Spinal cord (tissue), 10 donors: Measurements from ENCODE around the gene ARFGAP2. TPM values are rescaled to one million over a fixed set of nuclear protein-coding genes. Genes with fewer than 3 reads are reported as not detected.
"Not testable (repeated sequence)": the region's sequence is repeated elsewhere in the genome, so short reads cannot be mapped to it uniquely, and the experiment has no call there.

ENCODE experiments used
- DNase-seq, 6 donors: peaks; one replicate each; pipeline versions ENCODE4 v3.0.0 to v3.0.0-alpha.2; 2013 to 2015; ENCODE audit warnings: low spot score in 6 of 6, low read depth in 4 of 6
- H3K27ac ChIP-seq: one replicate; pipeline ENCODE4 v1.5.1; 2013; ENCODE audit warnings: low read depth, low read length, control low read depth
- H3K27me3 ChIP-seq: one replicate; pipeline ENCODE4 v1.6.1; 2013; ENCODE audit warnings: low read length; ENCODE audit not compliant: control insufficient read depth, insufficient read depth
- H3K36me3 ChIP-seq: one replicate; pipeline ENCODE4 v1.6.1; 2013; ENCODE audit warnings: low read length; ENCODE audit not compliant: control insufficient read depth, insufficient read depth
- H3K4me1 ChIP-seq: one replicate; pipeline ENCODE4 v1.6.1; 2013; ENCODE audit warnings: low read length; ENCODE audit not compliant: control insufficient read depth, insufficient read depth
- H3K4me3 ChIP-seq: one replicate; pipeline ENCODE4 v1.5.1; 2013; ENCODE audit warnings: low read depth, low read length, control low read depth
- H3K9me3 ChIP-seq: one replicate; pipeline ENCODE4 v1.6.1; 2013; ENCODE audit warnings: low read length; ENCODE audit not compliant: control insufficient read depth, insufficient read depth
- WGBS: methylation state at CpG from one replicate; pipeline ENCODE4 v1.1.5; 2013; ENCODE audit warnings: missing lambda C conversion rate; ENCODE audit not compliant: insufficient coverage; 5-methylcytosine and 5-hydroxymethylcytosine counted together
- polyA plus RNA-seq, 2 donors: library from polyadenylated mRNA; unstranded; fragments of 120-200 nt; gene quantifications; one replicate each; pipeline ENCODE4 v1.2.1, GENCODE V29; 2013; ENCODE audit not compliant: insufficient read length in 2 of 2
- small RNA-seq: library from RNA; depleted of rRNA; stranded (forward); fragments of <200 nt; gene quantifications from one replicate; pipeline ENCODE3, GENCODE V24; 2014; ENCODE audit warnings: low replicate concordance
- total RNA-seq, 2 donors: library from RNA; depleted of rRNA in 1 of 2; stranded (reverse); fragments of 120-200 nt in 1 of 2; fragments of >200 nt in 1 of 2; gene quantifications; one replicate each; pipeline versions ENCODE4 v1.2.3 to v1.2.4, GENCODE V29; 2013 to 2014
- donor health status: healthy.

ARFGAP2 gene
- total and polyA plus RNA-seq, 4 donors, result 82.7 to 96.5 (median 91.9) TPM

DNA sequence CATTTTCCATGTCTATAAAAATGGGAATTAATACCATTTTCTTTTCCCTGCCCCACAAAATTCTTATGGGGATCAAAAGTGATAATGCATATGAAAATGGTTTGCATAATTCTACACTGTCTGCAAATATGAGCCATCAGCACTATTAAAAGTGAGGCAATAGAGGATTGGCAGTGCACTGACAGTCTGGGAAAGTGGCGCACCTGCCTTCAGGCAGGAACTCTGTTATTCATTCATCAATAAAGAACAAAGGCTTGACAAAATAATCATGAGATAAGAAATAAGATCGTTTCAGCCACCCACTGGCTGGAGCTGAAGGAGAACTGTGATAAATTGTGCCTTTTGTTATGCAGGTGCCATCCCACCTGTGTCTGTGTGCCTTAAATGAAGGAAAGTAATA lies 49.5 kb downstream of the ARFGAP2 start:
- Histone ChIP-seq H3K9me3 (no peaks in the 10 kb centered on the region), H3K4me1 (no peaks in the 10 kb centered on the region), H3K36me3 (no peaks in the 10 kb centered on the region), H3K27ac (no peak overlapping the region), H3K27me3 (no peaks in the 10 kb centered on the region), H3K4me3 (no peak overlapping the region)
- no peak for DNase-seq
- WGBS, result no CpG with 5 or more reads among the region's 2 CpGs

DNA sequence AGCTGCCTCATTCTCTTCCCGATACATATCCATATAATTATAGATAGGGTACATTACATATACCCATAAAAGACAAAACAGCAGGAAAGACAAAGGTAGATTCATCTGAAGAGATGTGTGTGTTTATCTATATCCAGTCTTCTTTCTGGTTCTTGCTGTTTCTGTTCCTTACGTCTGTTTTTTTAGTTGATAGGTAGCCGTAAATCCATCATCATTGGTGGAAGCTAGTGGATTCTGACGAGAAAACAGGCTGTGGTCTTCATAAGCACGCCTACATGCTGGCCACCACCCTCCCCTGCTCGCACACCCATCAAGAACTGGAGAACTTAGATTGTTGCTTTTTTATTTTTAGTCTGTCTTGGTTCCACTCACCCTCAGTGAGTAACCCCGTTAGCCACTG lies 51.6 kb downstream of the ARFGAP2 start:
- H3K27ac ChIP-seq, result no peak overlapping the region
- H3K4me3 ChIP-seq, result no peak overlapping the region
- no peak for DNase-seq
- H3K27me3 ChIP-seq, result no peaks in the 10 kb centered on the region
- no peaks in the 10 kb centered on the region for H3K9me3 ChIP-seq
- WGBS, result no CpG with 5 or more reads among the region's 7 CpGs
- H3K36me3 ChIP-seq, result no peaks in the 10 kb centered on the region
- H3K4me1 ChIP-seq, result no peaks in the 10 kb centered on the region

- H3K4me1 ChIP-seq, result no peaks in the 10 kb centered on the region
- no CpG with 5 or more reads among the region's 1 CpG for WGBS
- no peaks in the 10 kb centered on the region for H3K27me3 ChIP-seq
- H3K27ac ChIP-seq, result no peak overlapping the region
- H3K4me3 ChIP-seq, result no peak overlapping the region
- H3K9me3 ChIP-seq, result no peaks in the 10 kb centered on the region
- DNase-seq, result no peak
- H3K36me3 ChIP-seq, result no peaks in the 10 kb centered on the region
These were observed 52.0 kb downstream of the ARFGAP2 start for GRCh38 chr11:47124675-47125074.

- DNase-seq, result no peak
- Histone ChIP-seq H3K27me3 (no peaks in the 10 kb centered on the region), H3K9me3 (no peaks in the 10 kb centered on the region), H3K4me3 (no peak overlapping the region), H3K27ac (no peak overlapping the region), H3K36me3 (no peaks in the 10 kb centered on the region), H3K4me1 (peaks cover 4% of the 10 kb centered on the region)
- 79% methylated on average over 2 of the region's 2 CpGs for WGBS
These were observed 53.6 kb downstream of the ARFGAP2 start for GRCh38 chr11:47123094-47123493.

DNA sequence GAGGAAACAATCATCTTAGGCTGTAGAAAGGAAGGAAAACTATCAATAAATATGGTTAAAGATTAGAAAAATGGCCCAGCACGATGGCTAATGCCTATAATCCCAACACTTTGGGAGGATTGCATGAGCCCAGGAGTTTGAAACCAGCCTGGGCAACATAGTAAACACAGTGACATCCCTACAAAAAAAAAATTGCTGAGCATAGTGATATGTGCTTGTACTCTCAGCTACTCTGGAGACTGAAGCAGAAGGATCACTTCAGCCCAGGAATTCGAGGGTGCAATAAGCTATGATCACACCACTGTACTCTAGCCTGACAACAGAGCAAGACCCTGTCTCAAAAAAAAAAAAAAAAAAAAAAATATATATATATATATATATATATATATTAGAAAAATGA lies 54.9 kb downstream of the ARFGAP2 start:
- no CpG with 5 or more reads among the region's 2 CpGs for WGBS
- no peak for DNase-seq
- Histone ChIP-seq H3K36me3 (no peaks in the 10 kb centered on the region), H3K27ac (no peak overlapping the region), H3K4me3 (no peak overlapping the region), H3K9me3 (no peaks in the 10 kb centered on the region), H3K27me3 (no peaks in the 10 kb centered on the region), H3K4me1 (peaks cover 4% of the 10 kb centered on the region)

DNA sequence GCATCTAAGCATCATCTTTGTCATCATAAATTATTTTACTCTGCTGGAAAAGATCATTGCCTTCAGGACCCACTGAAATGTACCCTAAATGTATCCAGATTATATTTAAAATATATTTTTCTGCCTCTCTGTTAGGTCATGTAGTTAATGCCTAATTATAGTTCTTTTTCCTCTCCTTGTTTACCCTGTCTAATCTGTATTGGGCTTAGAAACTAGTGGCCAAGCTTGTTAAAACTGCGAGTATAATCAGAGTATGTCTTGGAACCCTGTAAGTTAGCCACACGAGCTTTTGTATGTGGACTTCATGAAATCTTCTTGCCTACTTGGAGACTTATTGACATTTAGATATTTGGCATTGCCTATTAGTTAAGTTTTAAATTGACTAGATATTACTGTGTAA lies 55.6 kb downstream of the ARFGAP2 start:
- Histone ChIP-seq H3K9me3 (no peaks in the 10 kb centered on the region), H3K4me3 (no peak overlapping the region), H3K4me1 (peaks cover 4% of the 10 kb centered on the region), H3K36me3 (no peaks in the 10 kb centered on the region), H3K27ac (no peak overlapping the region), H3K27me3 (no peaks in the 10 kb centered on the region)
- DNase-seq, result no peak
- WGBS, result 100% methylated on average over 1 of the region's 2 CpGs

GRCh38 chr11:47118958-47119688 lies 57.6 kb downstream of the ARFGAP2 start:
- not testable (repeated sequence) for H3K27ac ChIP-seq, DNase-seq, H3K4me1 ChIP-seq, H3K4me3 ChIP-seq, H3K27me3 ChIP-seq, H3K9me3 ChIP-seq, H3K36me3 ChIP-seq
- WGBS, result 85% methylated on average over 14 of the region's 20 CpGs

Small RNAs within 50 kb of the gene (small RNA-seq; reads per million reads assigned to genes)
- gene MIR6745, result not detected

Other genes starting within 250 kb of the ARFGAP2 start
- 10 to 100 TPM; 46.6 to 49.2 TPM for gene CSTPP1, start 240.1 kb downstream of the ARFGAP2 start, total RNA-seq
- gene CSTPP1, start 240.1 kb downstream of the ARFGAP2 start, polyA plus RNA-seq, result 100 to 1,000 TPM in 1 of 2 donors, 10 to 100 TPM in 1; 95.4 to 104 TPM
- 10 to 100 TPM in 1 of 2 donors, 1 to 10 TPM in 1; 7.9 to 25.3 TPM for gene PACSIN3, start 9.6 kb upstream of the ARFGAP2 start, total RNA-seq
- gene PACSIN3, start 9.6 kb upstream of the ARFGAP2 start, polyA plus RNA-seq, result 10 to 100 TPM; 18.7 to 25.5 TPM
- 10 to 100 TPM in 1 of 2 donors, 1 to 10 TPM in 1; 5.4 to 11.4 TPM for gene DDB2, start 38.1 kb upstream of the ARFGAP2 start, total RNA-seq
- 10 to 100 TPM; 17.6 to 21.3 TPM for gene DDB2, start 38.1 kb upstream of the ARFGAP2 start, polyA plus RNA-seq
- 10 to 100 TPM; 38.2 to 38.8 TPM for gene ACP2, start 71.9 kb upstream of the ARFGAP2 start, total RNA-seq
- gene ACP2, start 71.9 kb upstream of the ARFGAP2 start, polyA plus RNA-seq, result 10 to 100 TPM; 58.8 to 65.5 TPM
- 10 to 100 TPM; 14.5 to 33.5 TPM for gene NR1H3, start 81.1 kb upstream of the ARFGAP2 start, total RNA-seq
- 10 to 100 TPM; 17.5 to 24.8 TPM for gene NR1H3, start 81.1 kb upstream of the ARFGAP2 start, polyA plus RNA-seq
- 10 to 100 TPM; 46.4 to 72.6 TPM for gene MADD, start 93.3 kb upstream of the ARFGAP2 start, total RNA-seq
- 100 to 1,000 TPM; 109 to 130 TPM for gene MADD, start 93.3 kb upstream of the ARFGAP2 start, polyA plus RNA-seq
- under 1 TPM in 1 of 2 donors, not detected in 1; 0.06 TPM for gene MYBPC3, start 175.8 kb upstream of the ARFGAP2 start, total RNA-seq
- under 1 TPM; 0.15 to 0.16 TPM for gene MYBPC3, start 175.8 kb upstream of the ARFGAP2 start, polyA plus RNA-seq
- 1 to 10 TPM; 7.9 to 8.6 TPM for gene SPI1, start 201.7 kb upstream of the ARFGAP2 start, total RNA-seq
- 10 to 100 TPM; 10.8 to 12.9 TPM for gene SPI1, start 201.7 kb upstream of the ARFGAP2 start, polyA plus RNA-seq
- 10 to 100 TPM; 18.7 to 44.8 TPM for gene SLC39A13, start 231.7 kb upstream of the ARFGAP2 start, total RNA-seq
- 10 to 100 TPM; 39.2 to 51.4 TPM for gene SLC39A13, start 231.7 kb upstream of the ARFGAP2 start, polyA plus RNA-seq
- 100 to 1,000 TPM in 1 of 2 donors, 10 to 100 TPM in 1; 79.2 to 117 TPM for gene PSMC3, start 249.6 kb upstream of the ARFGAP2 start, total RNA-seq
- 100 to 1,000 TPM; 154 to 157 TPM for gene PSMC3, start 249.6 kb upstream of the ARFGAP2 start, polyA plus RNA-seq